ENCODE results near the gene ST3GAL3. TPM values are rescaled to one million over a fixed set of nuclear protein-coding genes. Genes with fewer than 3 reads are reported as not detected.

ST3GAL3 gene
- total and polyA plus RNA-seq, 7 donors, result 22.2 to 53.2 (median 44.5) TPM

- intact Hi-C loops (cut with DNase I), result no loop called here
- Histone ChIP-seq H3K27ac (peak overlapping the region; percentile 41), H3K9me3 (no peaks in the 10 kb centered on the region), H3K4me3 (no peak overlapping the region), H3K36me3 (ENCODE audit: insufficient read depth in 1 of 2, low read depth in 1 of 2) (peaks cover 18 to 100% of the 10 kb centered on the region in 2 donors), H3K27me3 (ENCODE audit: insufficient read depth in 3 of 3, low read length in 2 of 3) (no peaks in the 10 kb centered on the region), H3K4me1 (peaks cover 10% of the 10 kb centered on the region)
- no peak for ATAC-seq
- DNase-seq, result no peak
- WGBS, 3 donors, result 71 to 97% (median 89%) methylated on average over 2 of the region's 2 CpGs
- TF ChIP-seq CTCF (IDR thresholded peaks at IDR 0.05), result no peak
Measured at GRCh38 chr1:43689289-43689688, 18.0 kb upstream of the ST3GAL3 start.

- Histone ChIP-seq H3K27ac (no peak overlapping the region), H3K36me3 (ENCODE audit: insufficient read depth in 1 of 2, low read depth in 1 of 2) (peaks cover 24 to 100% of the 10 kb centered on the region in 2 donors)
Measured at GRCh38 chr1:43691871-43692815, 15.2 kb upstream of the ST3GAL3 start.

DNA sequence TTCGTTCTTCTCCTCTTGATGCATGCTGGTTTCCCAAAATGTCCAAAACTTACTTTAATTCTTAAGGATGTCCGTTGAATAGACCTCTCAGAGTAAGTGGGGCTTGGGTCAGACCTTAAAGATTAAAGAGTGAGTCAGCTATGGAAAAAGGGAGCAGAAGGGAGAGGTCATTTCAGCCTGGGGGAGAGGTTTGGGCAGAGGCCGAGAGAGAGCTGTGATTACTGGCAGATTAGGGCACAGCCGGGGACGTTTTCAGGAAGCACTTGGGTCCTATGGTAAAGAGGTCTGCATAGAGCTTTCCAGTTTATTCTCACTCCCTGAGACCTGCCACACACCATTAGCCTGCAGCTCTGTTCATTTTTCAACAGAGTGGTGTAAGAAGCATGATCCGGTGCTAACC, 14.0 kb upstream of the ST3GAL3 start:
- no peak for TF ChIP-seq CTCF (IDR thresholded peaks at IDR 0.05)
- H3K27ac ChIP-seq, result no peak overlapping the region
- no peaks in the 10 kb centered on the region for H3K27me3 ChIP-seq (ENCODE audit: insufficient read depth in 3 of 3, low read length in 2 of 3)
- no peak for ATAC-seq
- H3K9me3 ChIP-seq, result no peaks in the 10 kb centered on the region
- peaks cover 5% of the 10 kb centered on the region for H3K4me1 ChIP-seq
- intact Hi-C loops (cut with DNase I), result no loop called here
- no peak overlapping the region for H3K4me3 ChIP-seq
- peaks cover 28 to 100% of the 10 kb centered on the region in 2 donors for H3K36me3 ChIP-seq (ENCODE audit: insufficient read depth in 1 of 2, low read depth in 1 of 2)
- WGBS, 3 donors, result 92 to 93% (median 93%) methylated on average over 6 of the region's 6 CpGs
- no peak for DNase-seq

More at GRCh38 chr1:43691871-43692815, 15.2 kb upstream of the ST3GAL3 start:
- no peak overlapping the region for H3K4me3 ChIP-seq
- H3K27me3 ChIP-seq (ENCODE audit: insufficient read depth in 3 of 3, low read length in 2 of 3), result no peaks in the 10 kb centered on the region
- H3K4me1 ChIP-seq, result peaks cover 10% of the 10 kb centered on the region
- no peaks in the 10 kb centered on the region for H3K9me3 ChIP-seq
- no peak for DNase-seq
- no peak for ATAC-seq
- intact Hi-C loops (cut with DNase I), result no loop called here
- no peak for TF ChIP-seq CTCF (IDR thresholded peaks at IDR 0.05)
- 74 to 87% (median 77%) methylated on average over 10 of the region's 10 CpGs for WGBS, 3 donors

- H3K27ac ChIP-seq, result no peak overlapping the region
- H3K36me3 ChIP-seq (ENCODE audit: insufficient read depth in 1 of 2, low read depth in 1 of 2), result peaks cover 23 to 100% of the 10 kb centered on the region in 2 donors
- H3K9me3 ChIP-seq, result no peaks in the 10 kb centered on the region
Measured at GRCh38 chr1:43699281-43699680, 8.1 kb upstream of the ST3GAL3 start.

More at GRCh38 chr1:43699281-43699680, 8.1 kb upstream of the ST3GAL3 start:
- DNase-seq (no peak), ATAC-seq (no peak)
- 92 to 98% (median 94%) methylated on average over 5 of the region's 5 CpGs for WGBS, 3 donors
- TF ChIP-seq CTCF (IDR thresholded peaks at IDR 0.05), result no peak
- Histone ChIP-seq H3K4me3 (no peak overlapping the region), H3K4me1 (no peaks in the 10 kb centered on the region), H3K27me3 (ENCODE audit: insufficient read depth in 3 of 3, low read length in 2 of 3) (no peaks in the 10 kb centered on the region)
- intact Hi-C loops (cut with DNase I), result no loop called here

Data from psoas muscle (tissue), 8 donors.